ENCODE measurements around the gene SCN2B.

DNA sequence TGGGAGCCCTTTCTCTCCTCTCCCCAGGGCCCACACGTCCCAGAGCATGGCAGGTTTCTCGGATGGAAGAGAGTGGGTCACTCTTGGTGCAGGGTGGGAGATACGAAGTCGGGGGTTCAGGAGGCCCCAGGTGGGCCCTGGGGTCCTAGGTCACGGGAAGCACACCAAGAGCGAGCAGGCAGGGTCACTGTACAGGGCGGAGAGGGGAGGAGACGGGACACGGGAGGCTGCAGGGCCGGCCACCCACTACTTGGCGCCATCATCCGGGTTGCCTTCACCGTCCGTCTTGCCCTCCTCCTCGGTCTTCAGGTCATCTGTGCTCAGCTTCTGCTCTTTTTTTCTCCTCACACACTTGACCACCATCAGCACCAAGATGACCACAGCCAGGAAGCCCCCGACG is 9.8 kb downstream of the SCN2B start:
- TF ChIP-seq, protein P1, sequence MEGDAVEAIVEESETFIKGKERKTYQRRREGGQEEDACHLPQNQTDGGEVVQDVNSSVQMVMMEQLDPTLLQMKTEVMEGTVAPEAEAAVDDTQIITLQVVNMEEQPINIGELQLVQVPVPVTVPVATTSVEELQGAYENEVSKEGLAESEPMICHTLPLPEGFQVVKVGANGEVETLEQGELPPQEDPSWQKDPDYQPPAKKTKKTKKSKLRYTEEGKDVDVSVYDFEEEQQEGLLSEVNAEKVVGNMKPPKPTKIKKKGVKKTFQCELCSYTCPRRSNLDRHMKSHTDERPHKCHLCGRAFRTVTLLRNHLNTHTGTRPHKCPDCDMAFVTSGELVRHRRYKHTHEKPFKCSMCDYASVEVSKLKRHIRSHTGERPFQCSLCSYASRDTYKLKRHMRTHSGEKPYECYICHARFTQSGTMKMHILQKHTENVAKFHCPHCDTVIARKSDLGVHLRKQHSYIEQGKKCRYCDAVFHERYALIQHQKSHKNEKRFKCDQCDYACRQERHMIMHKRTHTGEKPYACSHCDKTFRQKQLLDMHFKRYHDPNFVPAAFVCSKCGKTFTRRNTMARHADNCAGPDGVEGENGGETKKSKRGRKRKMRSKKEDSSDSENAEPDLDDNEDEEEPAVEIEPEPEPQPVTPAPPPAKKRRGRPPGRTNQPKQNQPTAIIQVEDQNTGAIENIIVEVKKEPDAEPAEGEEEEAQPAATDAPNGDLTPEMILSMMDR (IDR thresholded peaks at IDR 0.05): no peak
- TF ChIP-seq POLR2A (IDR thresholded peaks at IDR 0.05): no peak

Data from testis (tissue), 2 donors.